Keratinocyte (primary cell): ENCODE measurements around the gene MAN1A2. TPM values are rescaled to one million over a fixed set of nuclear protein-coding genes. Genes with fewer than 3 reads are reported as not detected.
A peak's percentile ranks its signal among the peaks of the same experiment; 100 is the strongest.

ENCODE experiments used
- DNase-seq: peaks from one replicate; pipeline ENCODE4 v3.0.0-alpha.2; 2011; ENCODE audit warnings: low read depth, missing footprints, low spot score
- FAIRE-seq: peaks from 2 replicates; lab custom pipeline; 2011; peaks lifted over from hg19 to GRCh38; lab: Jason Lieb, UNC
- H2AFZ ChIP-seq: 2 replicates; pipeline ENCODE4 v1.6.0; 2012; ENCODE audit warnings: low read length, control low read depth, inconsistent platforms; ENCODE audit not compliant: control insufficient read depth
- H3K27ac ChIP-seq: 2 replicates; pipeline ENCODE4 v1.5.1; 2011; ENCODE audit warnings: low read length; ENCODE audit not compliant: control insufficient read depth, insufficient read depth
- H3K27me3 ChIP-seq: 3 replicates; pipeline ENCODE4 v1.6.0; 2011; ENCODE audit warnings: low read length; ENCODE audit not compliant: control insufficient read depth, insufficient read depth; ENCODE audit errors: extremely low read depth
- H3K36me3 ChIP-seq, 2 experiments: 2 replicates in 1 of 2; 3 replicates in 1 of 2; pipeline ENCODE4 v1.5.1; 2011; ENCODE audit warnings: low read length in 2 of 2, mild to moderate bottlenecking in 1 of 2; ENCODE audit not compliant: control insufficient read depth in 2 of 2, insufficient read depth in 2 of 2; ENCODE audit errors: extremely low read depth in 1 of 2
- H3K4me1 ChIP-seq: 3 replicates; pipeline ENCODE4 v1.5.1; 2011; ENCODE audit warnings: low read length; ENCODE audit not compliant: control insufficient read depth, insufficient read depth; ENCODE audit errors: extremely low read depth
- H3K4me2 ChIP-seq: 3 replicates; pipeline ENCODE4 v1.6.0; 2011; ENCODE audit warnings: low read depth, low read length; ENCODE audit not compliant: control insufficient read depth, insufficient read depth; ENCODE audit errors: extremely low read depth
- H3K4me3 ChIP-seq, 3 experiments: fragments of 200-600 bp in 1 of 3; sonication (generic) in 1 of 3; 2 replicates in 2 of 3; 3 replicates in 1 of 3; pipeline ENCODE4 v1.5.1; 2011 to 2016; ENCODE audit warnings: low read length in 3 of 3, mild to moderate bottlenecking in 3 of 3, control low read depth in 2 of 3, inconsistent platforms in 1 of 3, low read depth in 1 of 3, mixed read lengths in 1 of 3, mixed run types in 1 of 3, moderate library complexity in 1 of 3; ENCODE audit not compliant: control insufficient read depth in 2 of 3, insufficient read depth in 2 of 3; ENCODE audit errors: extremely low read depth in 1 of 3
- H3K79me2 ChIP-seq: 2 replicates; pipeline ENCODE4 v1.6.0; 2012; ENCODE audit warnings: low read length; ENCODE audit not compliant: control insufficient read depth, insufficient read depth
- H3K9ac ChIP-seq: 3 replicates; pipeline ENCODE4 v1.6.0; 2011; ENCODE audit warnings: low read length; ENCODE audit not compliant: control insufficient read depth, insufficient read depth; ENCODE audit errors: extremely low read depth
- H3K9me1 ChIP-seq: 3 replicates; pipeline ENCODE4 v1.6.0; 2011; ENCODE audit warnings: low read length; ENCODE audit not compliant: control insufficient read depth, insufficient read depth; ENCODE audit errors: extremely low read depth
- H3K9me3 ChIP-seq: 2 replicates; pipeline ENCODE4 v1.5.1; 2012; ENCODE audit warnings: low read depth, low read length; ENCODE audit not compliant: control insufficient read depth
- H4K20me1 ChIP-seq: 3 replicates; pipeline ENCODE4 v1.6.0; 2011; ENCODE audit warnings: low read length; ENCODE audit not compliant: control insufficient read depth, insufficient read depth; ENCODE audit errors: extremely low read depth
- CTCF ChIP-seq, 3 experiments: IDR thresholded peaks in 1 of 3; conservative IDR thresholded peaks in 1 of 3; optimal IDR thresholded peaks in 1 of 3; 2 replicates in 2 of 3; 3 replicates in 1 of 3; pipeline versions ENCODE3 to v1.5.1; 2011; ENCODE audit warnings: low read length in 3 of 3, mild to moderate bottlenecking in 3 of 3, moderate library complexity in 2 of 3, control low read depth in 1 of 3, inconsistent platforms in 1 of 3; ENCODE audit not compliant: insufficient read depth in 2 of 3; ENCODE audit errors: extremely low read depth in 1 of 3
- EZH2 ChIP-seq: IDR thresholded peaks from one replicate; pipeline ENCODE4 v1.6.1; 2012; ENCODE audit warnings: inconsistent platforms, mild to moderate bottlenecking, low read length, moderate library complexity
- dilution Hi-C: fragments of 300-500 bp; cut with MboI; formaldehyde crosslinking; loops from one replicate; pipeline ENCODE4 v1.7.0; 2020; ENCODE audit warnings: low sequenced_read_pairs; ENCODE audit not compliant: extremely low pct_ligation_motif_present
- polyA plus RNA-seq, 5 experiments: library from polyadenylated mRNA; depleted of rRNA in 3 of 5; stranded (reverse) in 3 of 5; stranded (forward) in 1 of 5; unstranded in 1 of 5; fragments of >200 nt; gene quantifications; 1 replicate in 1 of 5; 2 replicates in 3 of 5; 3 replicates in 1 of 5; pipeline versions ENCODE4 v1.2.1 to v1.2.3, GENCODE V29; 2011 to 2012; ENCODE audit warnings: missing spikeins in 2 of 5, low read depth in 1 of 5, low replicate concordance in 1 of 5

MAN1A2 gene
- polyA plus RNA-seq, 1 donor (not counting 4 experiments of a cell fraction or from before 2014, with no cell fraction given): 19.0 TPM

- DNase-seq (no peak), FAIRE-seq (no peak)
- no peaks in the 10 kb centered on the region for H4K20me1 ChIP-seq
- no peak overlapping the region for H2AFZ ChIP-seq
- no peaks in the 10 kb centered on the region for H3K79me2 ChIP-seq
- no peak overlapping the region for H3K4me3 ChIP-seq
- H3K9me1 ChIP-seq: no peaks in the 10 kb centered on the region
- no peak overlapping the region for H3K4me2 ChIP-seq
- no peaks in the 10 kb centered on the region for H3K36me3 ChIP-seq
- H3K27ac ChIP-seq: no peak overlapping the region
- H3K4me1 ChIP-seq: no peaks in the 10 kb centered on the region
- H3K9me3 ChIP-seq: no peaks in the 10 kb centered on the region
- no peaks in the 10 kb centered on the region for H3K27me3 ChIP-seq
- TF ChIP-seq EZH2 (no peak), CTCF (optimal IDR thresholded peaks at IDR 0.05 in 1 of 3, IDR thresholded peaks at IDR 0.05 in 1 of 3, conservative IDR thresholded peaks at IDR 0.05 in 1 of 3; ENCODE audit: extremely low read depth in 1 of 3, insufficient read depth in 2 of 3, low read length in 3 of 3) (no peak)
- no peak overlapping the region for H3K9ac ChIP-seq
- dilution Hi-C loops: no loop called here
These were observed 31.0 kb upstream of the MAN1A2 start for GRCh38 chr1:117336088-117336817.

- no peak for DNase-seq
- no peak for FAIRE-seq
- no peak overlapping the region for H3K27ac ChIP-seq
These were observed 27.2 kb upstream of the MAN1A2 start for GRCh38 chr1:117339866-117340700.

More at GRCh38 chr1:117339866-117340700, 27.2 kb upstream of the MAN1A2 start:
- H3K4me2 ChIP-seq: no peak overlapping the region
- no peak overlapping the region for H3K4me3 ChIP-seq
- no peaks in the 10 kb centered on the region for H4K20me1 ChIP-seq
- dilution Hi-C loops: no loop called here
- H3K9me3 ChIP-seq: no peaks in the 10 kb centered on the region
- TF ChIP-seq EZH2 (no peak), CTCF (optimal IDR thresholded peaks at IDR 0.05 in 1 of 3, IDR thresholded peaks at IDR 0.05 in 1 of 3, conservative IDR thresholded peaks at IDR 0.05 in 1 of 3; ENCODE audit: extremely low read depth in 1 of 3, insufficient read depth in 2 of 3, low read length in 3 of 3) (peak in 2 of 3 experiments; percentile 13 to 17)
- no peaks in the 10 kb centered on the region for H3K27me3 ChIP-seq
- H3K9ac ChIP-seq: no peak overlapping the region
- no peak overlapping the region for H2AFZ ChIP-seq
- H3K9me1 ChIP-seq: no peaks in the 10 kb centered on the region
- H3K36me3 ChIP-seq: no peaks in the 10 kb centered on the region
- no peaks in the 10 kb centered on the region for H3K4me1 ChIP-seq
- H3K79me2 ChIP-seq: no peaks in the 10 kb centered on the region
